ENCODE measurements around the gene HOXB6.
A peak's percentile ranks its signal among the peaks of the same experiment; 100 is the strongest.

Gene HOXB6

DNA sequence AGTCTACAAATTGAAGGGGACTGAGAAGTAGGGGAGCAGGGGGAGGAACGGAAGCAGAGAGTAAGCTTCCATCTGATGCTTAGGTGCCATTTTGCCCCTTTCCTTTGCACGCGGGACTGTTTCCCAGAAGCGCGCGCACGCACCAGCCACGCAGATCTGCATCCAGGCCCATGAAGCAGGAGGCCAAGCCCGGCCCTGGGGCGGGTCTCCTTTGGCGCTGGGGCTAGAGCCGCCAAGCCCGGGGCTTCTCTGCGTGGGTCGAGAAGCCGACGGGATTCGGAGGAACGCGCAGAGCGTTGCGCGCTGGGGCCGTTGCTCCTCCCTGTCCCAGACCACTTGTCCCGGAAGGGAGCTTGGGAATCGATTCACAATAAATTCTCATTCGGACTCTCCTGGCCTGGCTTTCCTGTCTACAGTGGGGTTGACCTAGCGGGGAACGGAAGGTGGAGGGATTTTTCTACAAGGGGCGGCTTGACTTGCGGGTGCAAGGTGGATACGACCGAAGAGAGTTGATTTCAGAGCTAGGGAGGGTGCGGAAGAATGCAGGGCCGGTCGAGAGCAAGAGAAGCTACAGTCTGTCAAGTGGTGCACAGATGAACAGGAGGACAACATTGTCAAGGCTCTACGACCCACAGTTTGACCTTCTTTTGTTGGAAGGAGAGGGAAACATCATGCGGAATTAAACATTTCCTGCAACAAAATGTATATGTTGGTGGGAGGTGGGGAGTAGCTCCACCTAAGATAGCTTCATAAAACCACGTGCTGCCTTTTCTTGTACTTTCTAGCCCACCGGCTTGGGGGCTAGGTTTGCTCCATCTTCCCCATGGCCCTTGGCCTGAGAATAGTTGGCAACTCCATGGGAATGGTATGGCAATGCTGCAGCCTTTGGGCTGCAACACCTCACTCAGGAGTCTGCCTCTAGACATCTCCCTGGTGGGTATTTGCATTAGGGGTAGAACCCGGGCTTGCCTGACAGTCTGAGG lies 16.9 kb upstream of the HOXB6 start:
- DNase-seq = no peak

DNA sequence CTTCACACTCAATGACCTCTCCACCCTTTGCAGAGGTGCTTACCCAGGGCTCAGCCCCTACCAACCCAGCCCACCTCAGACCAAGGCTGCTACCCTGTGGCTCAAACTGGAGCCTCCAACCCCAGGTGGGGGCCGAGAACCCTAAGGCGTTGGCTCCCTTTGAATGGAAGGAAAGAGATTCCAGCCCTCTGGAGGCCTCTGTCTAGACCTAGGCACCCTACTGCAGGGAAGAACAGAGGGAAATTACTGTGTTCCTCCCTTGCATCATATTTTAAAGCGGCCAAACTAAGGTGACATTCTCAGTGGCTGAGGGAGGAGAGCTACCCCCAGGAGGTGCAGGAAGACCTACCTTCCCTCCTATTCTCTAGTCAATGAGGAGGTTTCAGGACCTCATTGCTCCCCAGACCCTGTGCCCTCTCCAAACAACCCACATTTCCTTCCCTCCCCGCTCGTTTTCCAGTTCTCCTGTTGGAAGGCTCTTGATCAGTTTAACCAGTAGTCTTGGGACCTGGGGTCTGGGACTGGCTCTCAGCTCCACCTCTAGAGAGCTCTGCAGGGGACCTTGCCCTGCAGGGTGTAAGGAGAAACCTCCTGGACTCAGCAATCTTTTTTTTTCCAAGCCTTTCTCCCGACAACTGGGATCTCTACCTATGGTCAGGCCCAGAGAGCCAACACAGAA lies 15.8 kb upstream of the HOXB6 start:
- DNase-seq = no peak

DNA sequence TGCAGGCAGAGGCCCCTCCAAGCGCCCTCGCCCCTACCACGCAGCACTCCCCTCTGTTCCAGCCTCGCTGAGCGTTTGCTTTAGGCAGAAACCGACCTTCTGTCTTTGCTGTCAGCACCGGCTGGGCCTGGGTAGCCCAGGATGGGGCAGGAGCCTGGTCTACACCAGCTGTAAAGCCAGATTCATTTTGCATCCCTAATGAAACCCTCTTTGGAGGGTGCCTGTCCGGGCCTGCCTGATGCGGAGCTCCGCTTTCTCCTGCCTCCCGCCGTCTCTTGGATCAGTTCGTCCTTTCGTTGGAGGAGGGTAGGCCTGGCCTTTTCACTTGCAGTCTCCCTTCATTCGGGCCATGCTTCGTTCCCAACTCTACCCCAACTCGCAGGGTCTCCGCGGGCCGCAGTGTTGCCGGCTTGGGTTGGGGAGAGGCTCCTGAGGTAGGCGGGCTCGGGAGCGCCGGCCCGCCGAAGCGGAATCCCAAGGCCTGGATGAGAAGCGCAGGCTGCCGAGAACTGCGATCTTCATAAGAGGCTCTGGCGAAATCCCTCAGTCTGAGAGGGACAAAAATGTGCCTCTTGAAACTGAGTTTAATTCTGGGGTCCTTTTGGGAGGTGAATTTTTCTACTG lies 15.2 kb upstream of the HOXB6 start:
- DNase-seq = no peak

DNA sequence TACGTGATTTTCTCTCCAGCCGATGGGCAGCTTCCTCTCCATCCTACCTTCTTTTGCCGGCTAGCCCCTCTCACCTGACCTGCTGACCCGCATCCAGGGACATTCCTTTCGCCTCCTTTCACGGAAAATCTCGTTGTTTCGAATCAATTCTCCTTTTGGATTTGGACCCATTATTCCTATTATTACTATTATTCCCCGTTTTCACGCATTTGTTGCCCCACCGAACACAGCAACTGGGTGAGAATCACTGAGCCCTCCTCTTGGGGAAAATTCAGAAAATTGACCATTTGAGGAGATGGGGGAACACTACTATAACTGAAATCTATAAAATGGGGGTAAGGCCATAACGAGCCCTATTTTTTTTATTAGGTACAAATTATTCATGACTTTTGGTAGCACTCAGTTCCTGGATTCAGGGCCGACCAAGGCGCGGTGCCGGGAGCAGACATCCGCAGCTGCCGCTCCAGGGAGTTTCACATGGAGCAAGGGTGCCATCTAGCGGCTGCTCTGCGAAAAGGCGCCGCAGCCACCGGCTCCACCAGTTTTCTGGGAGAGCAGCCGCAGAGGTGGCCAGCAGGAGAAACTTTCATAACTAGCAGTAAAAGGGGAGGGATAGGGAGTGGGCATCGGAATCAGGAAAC lies 13.6 kb upstream of the HOXB6 start:
- DNase-seq = peak; percentile 98

DNA sequence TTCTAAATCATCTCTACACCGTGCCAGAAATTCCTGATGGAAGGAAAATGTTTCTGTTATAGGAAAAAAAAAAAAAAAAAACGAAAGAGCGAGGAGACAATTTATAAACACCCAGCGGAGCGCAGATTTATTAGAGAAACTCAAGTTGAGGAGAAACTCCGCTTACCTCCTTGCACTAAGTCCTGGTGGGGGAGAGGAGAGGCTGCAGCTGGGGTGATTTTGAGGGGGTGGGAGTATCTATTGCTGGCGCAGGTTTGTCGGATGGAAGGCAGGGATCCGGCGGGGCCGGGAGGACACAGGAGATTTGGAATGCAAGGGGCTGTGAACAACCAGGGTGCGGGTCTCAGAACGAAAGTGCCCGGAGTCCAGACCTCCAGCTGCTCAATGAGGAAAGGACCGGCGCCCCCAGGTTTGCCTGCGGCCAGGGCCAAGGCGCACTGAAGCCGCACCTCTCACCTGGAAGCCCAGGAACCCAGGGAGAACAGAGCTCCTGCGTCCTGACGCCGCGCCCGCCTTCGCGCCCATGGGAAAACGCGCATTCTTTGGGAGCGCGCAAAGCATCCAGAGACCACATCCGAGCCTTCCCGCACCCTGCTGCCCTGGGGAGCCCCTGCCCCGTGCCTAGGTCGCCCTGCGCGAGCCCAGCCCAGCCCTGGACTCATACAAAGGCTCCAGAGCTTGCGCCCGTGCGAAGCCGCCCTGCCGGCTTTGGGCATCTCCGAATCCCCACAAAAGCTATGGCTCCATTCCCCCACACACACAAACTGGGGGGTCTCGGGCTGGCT lies 12.9 kb upstream of the HOXB6 start:
- DNase-seq = no peak

DNA sequence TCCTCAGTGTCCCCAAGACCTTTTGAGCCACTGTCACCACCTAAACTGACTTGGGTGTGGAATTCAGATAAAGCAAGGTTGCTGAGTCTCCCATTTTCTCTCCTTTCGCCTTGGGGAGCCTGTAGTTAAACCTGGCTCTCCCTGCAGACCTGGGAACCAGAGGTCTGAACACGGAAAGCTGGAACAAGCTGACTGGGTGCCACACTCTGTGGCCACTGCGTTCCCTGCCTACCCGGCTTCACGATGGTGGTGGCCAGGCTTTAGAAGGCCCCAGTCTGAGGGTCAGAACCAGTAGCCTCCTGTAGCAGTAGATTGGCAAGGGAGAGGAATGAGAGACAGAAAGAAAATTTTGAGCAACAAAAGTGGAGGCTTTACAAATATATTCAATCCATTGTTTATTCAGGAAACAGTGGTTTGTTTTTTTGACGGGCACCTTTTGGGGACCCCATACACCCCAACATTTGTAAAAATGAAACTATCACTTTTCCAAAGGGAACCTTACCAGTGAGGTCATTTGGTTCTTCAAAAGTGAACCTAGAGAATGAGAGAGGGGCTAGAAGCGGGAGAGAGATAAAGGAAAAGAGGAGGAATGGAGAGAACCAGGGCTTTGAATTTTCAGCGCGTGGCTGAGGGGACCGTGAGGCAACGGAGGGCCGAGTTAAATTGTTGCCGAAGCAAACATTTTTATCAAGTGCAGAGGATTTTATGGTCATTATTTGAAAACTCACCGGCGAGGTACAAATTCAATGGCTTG lies 12.1 kb upstream of the HOXB6 start:
- DNase-seq = no peak

DNA sequence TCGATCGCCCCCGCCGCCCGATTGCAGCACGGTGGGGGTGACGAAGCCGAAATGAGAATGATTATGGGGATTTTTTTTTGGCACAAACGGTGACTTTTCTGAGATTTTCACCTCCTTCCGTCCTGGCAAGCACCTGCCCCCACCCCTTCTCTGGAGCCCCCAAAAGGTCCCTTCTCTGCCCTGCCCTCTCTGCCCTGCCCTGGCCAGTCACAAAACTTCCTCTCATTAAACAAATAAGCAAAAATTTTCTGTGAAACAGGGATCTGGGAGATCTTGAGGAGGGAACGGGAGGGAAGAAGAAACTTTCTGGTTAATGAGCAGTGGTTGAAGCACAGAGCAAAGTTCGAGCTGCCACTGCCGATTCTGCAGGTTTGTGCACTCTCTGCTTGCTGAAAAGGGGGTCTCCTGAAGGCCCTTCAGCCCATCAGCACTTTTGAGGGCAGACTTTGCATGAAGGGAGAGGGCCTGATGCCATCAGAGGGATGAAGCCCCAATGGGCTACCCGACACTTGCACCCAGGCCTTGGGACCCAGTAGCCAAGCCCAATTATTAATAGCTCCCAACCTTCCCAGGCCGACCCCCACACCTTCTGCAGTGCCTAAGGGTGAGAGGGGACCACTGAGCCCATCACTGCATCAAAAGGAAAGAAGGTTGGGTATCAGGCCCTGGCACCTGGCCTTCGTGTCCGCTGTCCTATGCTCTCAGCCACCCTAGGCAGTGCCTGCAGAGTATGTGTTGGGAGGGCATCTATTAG lies 11.4 kb upstream of the HOXB6 start:
- no peak for DNase-seq

DNA sequence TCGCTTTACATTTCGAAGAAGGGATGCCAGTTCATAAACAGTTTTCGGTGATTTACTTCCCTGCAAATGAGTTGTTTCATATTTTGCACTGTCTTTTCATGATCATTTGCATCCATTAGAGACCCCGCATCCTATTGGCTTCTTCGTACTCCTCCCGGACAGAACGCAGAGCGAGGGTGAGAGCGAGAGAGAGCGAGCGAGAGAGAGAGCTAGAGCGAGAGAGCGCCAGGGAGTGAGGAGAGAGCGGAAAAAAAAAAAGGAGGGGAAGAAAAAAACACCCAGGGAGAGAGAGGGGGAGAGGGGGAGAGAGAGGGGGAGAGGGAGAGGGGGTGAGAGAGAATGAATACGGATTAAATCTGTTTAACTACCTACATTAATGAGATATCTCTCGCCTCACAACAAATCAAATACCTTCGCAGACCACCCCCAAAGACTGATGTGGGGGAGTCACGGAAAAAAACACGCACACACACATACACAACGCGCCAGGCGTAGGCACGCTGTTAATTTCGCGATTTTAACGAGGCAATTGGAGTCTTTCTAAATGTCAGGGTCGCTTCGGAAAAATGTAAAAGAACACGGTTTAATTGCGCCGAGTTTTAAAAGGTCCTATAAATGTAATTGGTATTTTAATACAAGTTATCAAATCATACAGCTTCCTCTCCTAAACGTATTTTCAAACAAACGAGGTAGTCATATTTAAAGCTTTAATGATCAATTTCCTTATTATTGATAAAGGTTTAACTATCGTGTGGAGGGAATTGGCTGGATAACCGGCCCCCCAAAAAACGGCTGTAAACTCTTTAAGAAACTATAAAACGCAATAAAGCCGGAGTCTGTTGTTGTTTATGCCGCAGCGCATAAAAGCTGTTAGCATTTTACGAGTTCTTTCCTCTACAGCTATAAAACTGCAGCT lies 10.5 kb upstream of the HOXB6 start, which contains the start of gene HOXB8:
Gene HOXB8 (minus strand): TSS at position 246 of the 916 bp plus-strand sequence. CDS start 588 bp downstream, outside the sequence.
- DNase-seq = no peak

DNA sequence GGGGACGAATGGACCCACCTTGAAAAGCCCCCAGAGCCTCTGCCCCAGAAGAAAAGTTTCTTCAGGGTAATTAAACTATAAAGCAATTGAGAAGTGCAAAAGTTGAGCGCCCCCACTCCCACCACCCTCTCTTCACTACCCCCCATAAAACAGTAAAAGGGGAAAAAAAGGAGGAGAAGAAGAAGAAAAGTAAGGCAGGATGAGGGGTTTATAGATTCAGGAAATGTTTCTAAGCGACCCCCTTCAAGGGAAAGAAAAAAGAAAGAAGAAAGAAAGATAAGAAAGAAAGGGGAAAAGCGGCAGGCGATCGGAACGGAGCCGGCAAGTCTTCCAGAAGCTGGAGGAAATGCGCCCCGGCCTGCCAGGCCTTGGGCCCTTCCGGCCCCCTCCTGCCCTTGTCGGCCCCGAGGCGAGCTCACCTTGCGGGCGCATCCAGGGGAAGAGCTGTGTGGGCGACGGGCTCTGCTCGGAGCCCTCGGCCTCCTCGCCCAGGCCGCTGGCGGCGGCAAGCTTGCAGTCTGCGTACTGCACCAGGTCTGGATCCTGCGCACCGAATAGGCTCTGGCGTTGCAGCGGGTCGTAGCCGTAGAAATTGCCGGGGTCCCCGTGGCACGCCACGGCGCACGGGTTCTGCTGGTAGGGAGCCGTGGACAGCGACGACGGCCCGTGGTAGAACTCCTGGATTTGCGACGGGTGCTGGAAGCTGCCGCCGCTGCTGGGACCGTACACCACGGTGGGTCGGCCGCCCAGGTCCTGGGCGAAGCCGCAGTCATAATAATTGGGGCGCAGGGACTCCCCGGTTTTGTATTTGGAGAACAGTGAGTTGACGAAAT lies 9.3 kb upstream of the HOXB6 start:
- no peak for DNase-seq

DNA sequence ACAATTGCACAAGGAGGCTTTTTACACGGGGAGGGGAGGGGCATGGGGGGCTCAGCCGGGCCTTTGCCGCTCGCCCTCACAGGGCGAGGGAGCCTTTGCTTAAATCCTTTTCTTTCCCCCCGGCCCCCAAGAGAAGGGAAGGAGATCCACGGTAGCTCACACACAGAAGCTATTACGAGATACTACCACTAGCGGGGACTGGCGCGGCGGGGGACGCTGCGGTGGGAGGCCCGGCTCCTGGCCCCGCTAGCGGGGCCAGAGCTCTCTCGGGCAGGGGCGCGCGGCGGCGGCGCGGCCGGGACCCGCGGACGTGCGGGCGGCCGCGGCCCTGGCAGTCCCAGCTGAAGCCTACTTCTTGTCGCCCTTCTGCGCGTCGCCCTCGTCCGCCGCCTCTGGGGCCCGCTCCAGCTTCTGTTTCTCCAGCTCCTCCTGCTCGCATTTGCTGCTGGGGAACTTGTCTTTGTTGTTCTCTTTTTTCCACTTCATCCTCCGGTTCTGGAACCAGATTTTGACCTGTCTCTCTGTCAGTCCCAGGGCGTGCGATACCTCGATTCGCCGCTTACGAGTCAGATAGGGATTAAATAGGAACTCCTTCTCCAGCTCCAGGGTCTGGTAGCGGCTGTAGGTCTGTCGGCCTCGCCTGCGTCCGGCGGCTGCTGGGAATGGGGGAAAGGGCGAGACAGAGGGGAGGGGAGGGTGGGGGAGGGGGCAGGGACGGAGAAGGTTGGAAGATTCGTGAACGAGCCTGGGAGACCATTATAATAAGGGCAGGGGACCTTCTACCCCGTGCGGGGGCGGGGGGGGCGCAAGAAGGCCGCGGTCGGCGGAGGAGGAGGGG lies 8.3 kb upstream of the HOXB6 start:
- no peak for DNase-seq

DNA sequence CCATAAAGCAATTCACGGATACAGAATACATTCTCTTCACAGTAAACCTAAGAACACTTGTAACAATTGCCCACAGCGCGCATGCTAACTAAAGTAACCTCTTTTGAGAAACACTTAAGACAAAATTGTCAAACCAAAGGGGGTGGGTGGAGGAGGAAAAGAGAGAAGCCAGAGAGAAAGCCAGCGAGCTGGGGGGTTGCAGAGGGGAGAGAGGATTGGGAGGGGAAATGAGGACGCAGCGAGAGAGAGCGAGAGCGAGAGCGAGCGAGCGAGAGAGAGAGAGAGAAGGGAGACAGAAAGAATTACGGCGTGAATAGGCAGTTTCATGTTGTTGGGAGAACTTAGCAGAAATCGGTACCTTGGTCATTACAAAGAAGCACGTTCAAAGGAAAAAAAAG lies 7.7 kb upstream of the HOXB6 start:
- no peak for DNase-seq

DNA sequence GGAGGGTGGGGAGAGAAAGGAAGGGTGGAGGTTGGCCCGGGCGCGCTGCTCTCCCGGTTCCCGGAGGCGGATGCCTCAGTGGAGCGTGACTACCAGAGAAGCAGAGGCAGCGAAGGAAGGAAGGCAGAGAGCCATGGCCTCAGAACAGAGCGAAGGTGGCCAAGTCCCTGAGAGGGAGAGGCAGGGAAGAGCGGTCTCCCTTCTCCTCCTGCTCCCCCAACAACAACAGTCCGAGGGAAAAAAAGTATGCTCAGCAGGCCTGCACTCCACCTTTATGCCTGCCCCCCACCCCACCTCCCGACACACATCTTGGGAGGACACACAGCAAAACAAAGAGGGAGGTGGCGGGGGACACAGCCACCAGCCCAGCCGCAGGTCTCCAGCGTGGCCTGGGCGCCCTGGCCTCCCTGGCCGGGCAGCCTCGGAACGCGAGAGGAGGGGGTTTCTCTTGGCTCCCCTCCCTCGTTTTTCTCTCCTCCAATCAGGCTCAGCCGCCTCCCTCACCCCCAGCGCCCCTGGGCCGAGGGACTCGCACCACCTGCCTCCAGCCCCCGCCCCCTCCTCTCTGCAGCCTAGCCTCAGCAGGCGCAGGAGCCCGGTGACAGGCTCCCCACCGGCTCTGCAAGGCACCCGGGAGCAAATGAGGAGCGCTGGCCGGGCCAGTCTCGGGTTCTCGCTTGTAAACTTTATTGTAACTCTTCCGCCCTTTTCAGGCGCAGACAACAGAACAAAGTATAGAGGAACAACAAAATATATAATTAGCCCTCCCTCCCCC lies 7.1 kb upstream of the HOXB6 start:
- DNase-seq = peak; percentile 94

DNA sequence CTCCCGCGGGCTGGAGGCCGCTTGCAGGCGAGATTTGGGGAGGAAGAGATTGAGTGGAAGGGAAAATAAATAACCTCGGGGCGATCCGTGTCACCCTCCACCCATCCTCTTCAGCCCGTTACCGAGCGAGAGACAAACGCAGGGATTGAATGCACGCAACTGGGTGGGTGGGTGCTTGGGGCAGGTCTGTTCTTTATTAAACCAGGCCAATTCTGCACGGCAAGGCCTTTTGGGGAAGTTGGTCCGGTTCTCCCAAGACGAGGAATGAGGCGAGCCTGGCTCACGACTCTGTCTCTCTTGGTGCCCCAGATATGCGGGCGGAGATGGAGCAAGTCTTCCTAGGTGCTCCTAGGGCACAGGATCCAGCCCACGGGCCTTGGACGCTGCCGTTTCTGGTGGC lies 6.4 kb upstream of the HOXB6 start:
- no peak for DNase-seq

DNA sequence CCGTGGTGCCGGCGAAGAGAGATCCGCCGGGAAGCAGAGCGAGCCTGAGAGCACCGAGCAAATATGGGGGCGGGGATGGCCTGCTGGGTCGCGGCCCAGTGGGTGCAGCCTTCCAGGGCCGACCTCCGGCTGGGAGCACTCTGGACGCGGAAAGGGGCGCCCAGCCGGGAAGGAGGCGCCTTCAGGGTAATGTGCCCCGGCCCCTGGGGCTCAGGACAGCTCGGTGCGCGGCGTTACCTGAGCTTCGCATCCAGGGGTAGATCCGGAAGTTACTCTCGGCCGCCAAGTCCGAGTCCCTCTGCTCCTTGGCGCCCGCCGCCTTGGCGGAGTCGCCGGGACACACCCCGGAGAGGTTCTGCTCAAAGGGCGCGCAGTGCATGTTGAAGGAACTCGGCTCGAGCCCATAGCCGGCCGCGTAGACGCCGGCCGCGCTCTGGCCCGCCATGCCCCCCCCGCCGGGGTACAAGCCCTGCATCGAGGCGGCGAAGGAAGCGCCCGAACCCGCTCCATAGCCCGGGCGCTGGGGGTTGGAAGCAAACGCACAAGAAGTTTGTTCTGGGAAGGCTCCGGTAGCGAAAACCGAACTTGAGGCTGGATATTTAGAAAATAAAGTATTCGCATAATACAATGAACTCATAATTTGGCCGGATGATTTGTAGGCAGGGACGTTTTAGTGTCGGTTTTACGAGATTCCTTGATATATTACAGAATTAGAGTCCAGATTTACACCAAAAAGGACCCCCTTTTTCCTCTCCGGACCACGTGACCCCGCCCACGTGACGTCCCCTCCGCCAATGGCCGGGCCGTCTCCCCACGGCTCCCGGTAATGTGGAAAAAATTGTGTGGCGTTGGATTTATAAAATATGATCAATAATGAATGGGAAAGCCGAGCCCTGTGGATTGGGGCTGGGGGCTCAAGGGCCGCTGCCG lies 5.8 kb upstream of the HOXB6 start, which contains the start of gene HOXB7:
Gene HOXB7 (minus strand): TSS at position 736 of the 930 bp plus-strand sequence. CDS start 99 bp downstream, at position 637.
- no peak for DNase-seq

DNA sequence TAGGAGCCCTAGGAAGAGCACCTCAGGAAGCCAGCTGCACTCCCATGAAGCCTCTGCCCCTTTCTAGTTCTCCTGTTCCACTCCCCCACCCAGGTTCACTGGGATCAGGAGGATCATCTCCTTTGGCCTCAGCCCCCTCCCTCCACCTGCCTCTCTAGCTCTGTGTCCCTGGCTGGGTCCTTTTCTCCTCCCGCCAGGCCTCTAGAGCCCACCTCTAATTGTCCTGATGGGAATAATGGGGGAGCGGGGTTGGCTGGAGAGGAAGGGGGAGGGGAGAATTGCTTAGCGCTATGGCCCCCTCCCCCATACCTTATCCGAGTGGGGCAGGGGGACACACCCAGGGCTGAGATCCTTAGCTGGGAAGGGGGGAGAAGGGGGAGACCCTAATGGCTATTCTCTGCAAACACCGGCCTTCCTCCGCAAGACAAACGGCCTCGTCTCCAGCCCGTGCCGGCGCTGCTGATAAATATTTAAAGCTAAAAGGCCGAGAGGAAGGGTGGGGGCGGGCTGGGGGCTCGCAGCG lies 5.0 kb upstream of the HOXB6 start:
- no peak for DNase-seq

All from NCI-H510A treated with DMSO at 0.1 percent for 48 hours (cell line).